Neuron (in vitro differentiated cells): ENCODE results near the gene TLE2.
"Not testable (repeated sequence)": the region's sequence is repeated elsewhere in the genome, so short reads cannot be mapped to it uniquely, and the experiment has no call there.

Source experiments
- H2AFZ ChIP-seq: one replicate; pipeline ENCODE4 v1.6.1; 2013; ENCODE audit warnings: low read depth, mild to moderate bottlenecking, inconsistent platforms, low read length, moderate library complexity
- H3K27me3 ChIP-seq: one replicate; pipeline ENCODE4 v1.6.1; 2013; ENCODE audit warnings: low read length; ENCODE audit not compliant: insufficient read depth
- H3K36me3 ChIP-seq: one replicate; pipeline ENCODE4 v1.6.1; 2013; ENCODE audit warnings: low read length; ENCODE audit not compliant: insufficient read depth
- H3K4me1 ChIP-seq: one replicate; pipeline ENCODE4 v1.6.1; 2013; ENCODE audit warnings: low read length; ENCODE audit not compliant: insufficient read depth
- H3K4me3 ChIP-seq: 2 replicates; pipeline ENCODE4 v1.5.1; 2013; ENCODE audit warnings: mild to moderate bottlenecking, low read length, moderate library complexity
- H3K9me3 ChIP-seq: one replicate; pipeline ENCODE4 v1.6.1; 2013; ENCODE audit warnings: low read length

Gene TLE2

GRCh38 chr19:3010871-3011270 lies 18.2 kb downstream of the TLE2 start:
- Histone ChIP-seq H3K9me3 (no peaks in the 10 kb centered on the region), H3K36me3 (no peaks in the 10 kb centered on the region), H3K4me1 (peaks cover 6% of the 10 kb centered on the region), H2AFZ (no peak overlapping the region), H3K4me3 (no peak overlapping the region), H3K27me3 (peaks cover 26% of the 10 kb centered on the region)

DNA sequence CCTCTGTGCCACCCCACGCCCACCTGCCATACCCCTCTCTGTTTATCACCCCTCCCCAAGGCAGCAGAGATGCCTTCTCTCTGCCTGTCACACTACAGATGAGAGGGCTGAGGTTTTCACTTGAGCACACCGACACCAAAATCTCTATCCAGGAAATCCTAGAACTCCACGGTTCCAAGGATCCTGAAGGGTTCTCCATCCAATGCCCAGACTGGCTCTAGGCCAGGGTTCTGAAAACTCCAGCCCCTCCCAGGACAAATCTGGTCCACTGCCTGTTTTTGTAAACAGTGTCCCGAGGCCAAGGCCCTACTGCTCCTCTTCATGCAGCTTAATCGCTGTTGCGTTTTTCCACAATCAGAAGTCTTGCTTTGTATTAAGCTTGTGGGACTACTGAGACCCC lies 20.1 kb downstream of the TLE2 start:
- Histone ChIP-seq H3K27me3 (peaks cover 37% of the 10 kb centered on the region), H2AFZ (no peak overlapping the region), H3K4me3 (no peak overlapping the region), H3K36me3 (no peaks in the 10 kb centered on the region), H3K4me1 (peaks cover 6% of the 10 kb centered on the region), H3K9me3 (no peaks in the 10 kb centered on the region)

GRCh38 chr19:3007975-3008374 lies 21.1 kb downstream of the TLE2 start:
- Histone ChIP-seq H3K9me3 (no peaks in the 10 kb centered on the region), H3K4me3 (no peak overlapping the region), H3K4me1 (peaks cover 6% of the 10 kb centered on the region), H3K27me3 (peaks cover 37% of the 10 kb centered on the region), H2AFZ (no peak overlapping the region), H3K36me3 (no peaks in the 10 kb centered on the region)

GRCh38 chr19:3006075-3006767 lies 22.9 kb downstream of the TLE2 start:
- Histone ChIP-seq H3K9me3 (no peaks in the 10 kb centered on the region), H3K4me3 (no peak overlapping the region), H3K36me3 (no peaks in the 10 kb centered on the region), H3K4me1 (no peaks in the 10 kb centered on the region), H3K27me3 (peaks cover 30% of the 10 kb centered on the region), H2AFZ (no peak overlapping the region)

DNA sequence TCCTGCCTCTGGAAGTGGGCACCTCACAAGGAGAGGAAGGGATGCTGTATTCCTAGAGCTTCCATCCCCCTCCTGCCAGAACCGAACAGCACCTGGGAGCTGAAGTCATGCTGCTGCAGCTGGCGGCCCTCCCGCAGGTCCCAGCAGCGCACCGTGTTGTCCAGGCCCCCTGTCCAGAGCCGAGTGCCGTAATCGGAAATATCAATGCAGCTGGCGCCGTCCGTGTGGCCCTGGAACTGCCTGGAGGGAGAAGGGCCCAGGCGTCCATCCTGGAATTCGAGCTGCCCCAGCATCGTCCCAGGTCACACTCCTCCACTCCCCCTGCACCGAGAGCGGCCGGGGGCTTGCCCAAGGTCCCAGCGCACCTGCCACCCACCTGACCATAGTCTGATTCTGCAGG lies 23.7 kb downstream of the TLE2 start:
- H3K4me1 ChIP-seq: no peaks in the 10 kb centered on the region
- H3K36me3 ChIP-seq: no peaks in the 10 kb centered on the region
- H3K9me3 ChIP-seq: no peaks in the 10 kb centered on the region
- no peak overlapping the region for H3K4me3 ChIP-seq
- no peak overlapping the region for H2AFZ ChIP-seq
- H3K27me3 ChIP-seq: peaks cover 23% of the 10 kb centered on the region

DNA sequence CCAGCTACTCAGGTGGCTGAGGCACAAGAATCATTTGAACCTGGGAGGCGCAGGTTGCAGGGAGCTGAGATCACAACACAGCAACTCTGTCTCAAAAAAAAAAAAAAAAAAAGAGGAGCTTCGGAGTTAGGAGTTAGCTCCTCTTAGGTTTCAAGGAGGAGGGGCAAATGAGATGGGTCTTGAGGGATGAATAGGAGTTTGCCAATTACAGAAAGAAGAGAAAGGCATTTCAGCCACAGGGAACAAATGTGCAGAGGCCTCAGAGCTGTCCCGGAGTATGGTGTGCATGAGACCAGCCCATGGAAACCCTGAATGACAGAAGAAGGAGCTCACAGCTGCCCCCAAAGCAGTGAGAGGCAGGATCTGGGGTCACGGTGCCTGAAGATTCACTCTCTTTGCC lies 24.6 kb downstream of the TLE2 start:
- H3K9me3 ChIP-seq: no peaks in the 10 kb centered on the region
- no peak overlapping the region for H2AFZ ChIP-seq
- peaks cover 20% of the 10 kb centered on the region for H3K27me3 ChIP-seq
- H3K36me3 ChIP-seq: no peaks in the 10 kb centered on the region
- H3K4me1 ChIP-seq: no peaks in the 10 kb centered on the region
- H3K4me3 ChIP-seq: no peak overlapping the region

DNA sequence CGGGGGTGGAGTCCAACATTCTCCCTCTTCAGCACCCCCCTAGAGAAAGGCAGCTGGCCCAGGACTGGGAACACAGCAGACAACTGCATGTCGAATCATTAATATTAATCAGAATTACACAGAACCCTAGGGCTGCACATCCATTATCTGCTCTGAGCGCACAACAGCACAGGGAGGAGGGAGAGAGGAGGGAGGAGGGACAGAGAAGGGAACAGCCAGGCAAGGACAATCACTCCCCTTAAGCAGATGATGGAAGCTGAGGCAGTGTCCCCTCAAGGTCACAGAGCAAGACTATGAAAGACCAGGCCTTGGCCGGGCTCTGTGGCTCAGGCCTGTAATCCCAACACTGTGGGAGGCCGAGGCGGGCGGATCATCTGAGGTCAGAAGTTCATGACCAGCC lies 26.0 kb downstream of the TLE2 start:
- peaks cover 14% of the 10 kb centered on the region for H3K27me3 ChIP-seq
- H3K36me3 ChIP-seq: no peaks in the 10 kb centered on the region
- H2AFZ ChIP-seq: no peak overlapping the region
- no peaks in the 10 kb centered on the region for H3K4me1 ChIP-seq
- no peak overlapping the region for H3K4me3 ChIP-seq
- no peaks in the 10 kb centered on the region for H3K9me3 ChIP-seq

DNA sequence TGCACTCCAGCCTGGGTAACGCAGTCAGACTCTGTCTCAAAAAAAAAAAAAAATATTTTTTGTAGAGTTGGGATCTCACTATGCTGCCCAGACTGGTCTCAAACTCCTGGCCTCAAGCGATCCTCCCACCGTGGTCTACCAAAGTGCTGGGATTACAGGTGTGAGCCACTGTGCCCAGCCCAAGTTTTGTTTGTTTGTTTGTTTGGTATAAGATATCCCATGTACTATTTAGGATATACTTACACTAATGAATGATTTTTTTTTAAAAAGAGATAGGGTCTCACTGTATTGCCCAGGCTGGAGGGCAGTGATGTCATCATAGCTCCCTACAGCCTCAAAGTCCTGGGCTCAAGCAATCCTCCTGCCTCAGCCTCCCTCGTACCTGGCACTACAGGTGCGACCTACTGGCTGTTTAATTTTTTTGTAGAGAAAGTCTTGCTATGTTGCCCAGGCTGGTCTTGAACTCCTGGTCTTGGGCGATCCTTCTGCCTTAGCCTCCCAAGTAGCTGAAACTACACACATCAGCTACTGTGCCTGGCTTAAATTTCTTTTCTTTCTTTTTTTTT lies 27.8 kb downstream of the TLE2 start:
- Histone ChIP-seq H3K9me3 (no peaks in the 10 kb centered on the region), H3K4me3 (no peak overlapping the region), H2AFZ (no peak overlapping the region), H3K27me3 (peaks cover 22% of the 10 kb centered on the region), H3K4me1 (no peaks in the 10 kb centered on the region), H3K36me3 (no peaks in the 10 kb centered on the region)

DNA sequence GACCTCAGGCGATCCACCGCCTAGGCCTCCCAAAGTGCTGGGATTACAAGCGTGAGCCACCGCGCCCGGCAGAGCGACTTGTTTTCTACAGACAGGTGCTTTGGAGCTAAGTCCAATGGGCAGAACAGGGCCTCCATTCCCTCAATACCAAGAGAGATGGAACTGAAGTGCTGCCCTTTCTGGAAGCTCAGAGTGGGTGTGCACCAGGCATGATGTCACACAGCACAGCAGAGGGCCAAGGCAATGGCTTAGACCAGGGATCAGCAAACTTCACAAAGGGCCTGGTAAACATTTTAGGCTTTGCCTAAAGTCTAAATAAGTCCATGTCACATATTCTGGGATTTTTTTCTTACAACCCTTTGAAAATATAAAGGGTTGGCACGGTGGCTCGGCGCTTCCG lies 30.4 kb downstream of the TLE2 start:
- Histone ChIP-seq H3K4me1 (no peaks in the 10 kb centered on the region), H3K9me3 (no peaks in the 10 kb centered on the region), H3K36me3 (no peaks in the 10 kb centered on the region), H2AFZ (no peak overlapping the region), H3K4me3 (no peak overlapping the region), H3K27me3 (peaks cover 11% of the 10 kb centered on the region)

DNA sequence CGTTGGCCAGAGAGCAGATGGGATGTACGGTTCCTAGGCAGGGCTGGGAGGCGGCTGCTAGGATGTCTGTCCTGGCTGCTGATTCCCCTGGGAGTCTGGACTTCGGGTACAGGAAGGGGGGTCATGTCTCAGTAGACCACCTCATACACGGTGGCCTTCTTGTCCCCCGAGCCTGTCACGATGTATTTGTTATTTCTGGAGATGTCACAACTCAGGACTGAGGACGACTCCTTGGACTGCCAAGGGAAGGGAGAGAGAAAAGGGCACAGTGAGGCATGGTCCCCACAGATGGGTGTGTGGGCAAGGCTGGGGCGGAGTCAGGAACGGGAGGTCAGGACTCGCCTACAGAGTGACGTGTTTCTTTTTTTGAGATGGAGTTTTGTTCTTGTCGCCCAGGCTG lies 31.4 kb downstream of the TLE2 start:
- no peaks in the 10 kb centered on the region for H3K36me3 ChIP-seq
- no peaks in the 10 kb centered on the region for H3K9me3 ChIP-seq
- no peak overlapping the region for H3K4me3 ChIP-seq
- H3K27me3 ChIP-seq: peaks cover 11% of the 10 kb centered on the region
- H2AFZ ChIP-seq: no peak overlapping the region
- no peaks in the 10 kb centered on the region for H3K4me1 ChIP-seq

- Histone ChIP-seq H3K27me3 (peaks cover 15% of the 10 kb centered on the region), H3K4me1 (no peaks in the 10 kb centered on the region), H3K36me3 (no peaks in the 10 kb centered on the region), H3K4me3 (no peak overlapping the region), H3K9me3 (no peaks in the 10 kb centered on the region), H2AFZ (no peak overlapping the region)
These were observed 34.4 kb downstream of the TLE2 start for GRCh38 chr19:2994588-2995131.

GRCh38 chr19:2993579-2993978 lies 35.5 kb downstream of the TLE2 start:
- no peaks in the 10 kb centered on the region for H3K36me3 ChIP-seq
- no peaks in the 10 kb centered on the region for H3K9me3 ChIP-seq
- H3K4me1 ChIP-seq: no peaks in the 10 kb centered on the region
- no peak overlapping the region for H2AFZ ChIP-seq
- no peak overlapping the region for H3K4me3 ChIP-seq
- peaks cover 24% of the 10 kb centered on the region for H3K27me3 ChIP-seq

- H3K27me3 ChIP-seq: peaks cover 26% of the 10 kb centered on the region
- no peaks in the 10 kb centered on the region for H3K4me1 ChIP-seq
- H3K36me3 ChIP-seq: no peaks in the 10 kb centered on the region
- no peaks in the 10 kb centered on the region for H3K9me3 ChIP-seq
- no peak overlapping the region for H2AFZ ChIP-seq
- H3K4me3 ChIP-seq: no peak overlapping the region
These were observed 36.1 kb downstream of the TLE2 start for GRCh38 chr19:2992958-2993357.

DNA sequence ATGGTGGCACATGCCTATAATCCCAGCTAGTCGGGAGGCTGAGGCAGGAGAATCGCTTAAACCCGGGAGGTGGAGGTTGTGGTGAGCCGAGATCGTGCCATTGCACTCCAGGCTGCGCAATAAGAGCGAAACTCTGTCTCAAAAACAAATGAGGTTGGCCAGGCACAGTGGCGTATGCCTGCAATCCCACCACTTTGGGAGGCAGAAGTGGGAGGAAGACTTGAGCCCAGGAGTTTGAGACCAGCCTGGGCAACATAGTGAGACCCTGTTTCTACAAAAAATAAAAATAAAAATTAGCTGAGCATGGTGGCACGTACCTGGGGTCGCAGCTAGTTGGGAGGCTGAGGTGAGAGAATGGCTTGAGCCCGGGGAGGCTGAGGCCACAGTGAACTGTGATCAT lies 36.7 kb downstream of the TLE2 start:
- peaks cover 21% of the 10 kb centered on the region for H3K27me3 ChIP-seq
- H2AFZ ChIP-seq, H3K36me3 ChIP-seq, H3K9me3 ChIP-seq, H3K4me3 ChIP-seq, H3K4me1 ChIP-seq: not testable (repeated sequence)
